Transverse colon (tissue), 4 donors: ENCODE results near the gene RPS6KA2. TPM values are rescaled to one million over a fixed set of nuclear protein-coding genes. Genes with fewer than 3 reads are reported as not detected.

ENCODE experiments used
- DNase-seq: peaks from one replicate; pipeline ENCODE4 v3.0.0-alpha.2; 2019
- H3K27ac ChIP-seq, 4 donors: fragments of 200-600 bp; sonication (generic); 2 replicates each; pipeline ENCODE4 v1.5.1; 2016 to 2018; ENCODE audit warnings: inconsistent platforms in 4 of 4
- H3K27me3 ChIP-seq: fragments of 200-600 bp; sonication (generic); 2 replicates; pipeline ENCODE4 v1.5.1; 2017; ENCODE audit warnings: inconsistent platforms
- H3K36me3 ChIP-seq, 4 donors: fragments of 200-600 bp; sonication (generic); 2 replicates each; pipeline ENCODE4 v1.5.1; 2017 to 2019; ENCODE audit warnings: inconsistent platforms in 4 of 4
- H3K4me1 ChIP-seq, 4 donors: fragments of 200-600 bp; sonication (generic); 2 replicates each; pipeline ENCODE4 v1.5.1; 2017 to 2020; ENCODE audit warnings: inconsistent platforms in 4 of 4
- H3K4me3 ChIP-seq, 4 donors: fragments of 200-600 bp; sonication (generic); 1 replicate in 1 of 4; 2 replicates in 3 of 4; pipeline versions ENCODE4 v1.5.1 to v1.6.1; 2017 to 2019; ENCODE audit warnings: inconsistent platforms in 4 of 4
- H3K9me3 ChIP-seq, 2 donors: fragments of 200-600 bp; sonication (generic); 2 replicates each; pipeline ENCODE4 v1.5.1; 2017 to 2019; ENCODE audit warnings: inconsistent platforms in 2 of 2
- EP300 ChIP-seq: sonication (generic); formaldehyde crosslinking; IDR thresholded peaks from one replicate; pipeline ENCODE4 v1.6.1; 2017; ENCODE audit warnings: antibody characterized with exemption, low read depth
- POLR2A ChIP-seq: fragments of 450-650 bp; IDR thresholded peaks from one replicate; pipeline ENCODE4 v1.6.1; 2016; ENCODE audit warnings: antibody characterized with exemption, mild to moderate bottlenecking, moderate library complexity
- POLR2AphosphoS5 ChIP-seq, 3 donors: sonication (generic); formaldehyde crosslinking; IDR thresholded peaks; one replicate each; pipeline ENCODE4 v1.6.1; 2016; ENCODE audit warnings: antibody characterized with exemption in 3 of 3
- WGBS, 2 donors: methylation state at CpG; one replicate each; pipeline ENCODE4 v1.1.5; 2018; ENCODE audit warnings: low coverage in 1 of 2; 5-methylcytosine and 5-hydroxymethylcytosine counted together
- in situ Hi-C, 4 donors: fragments of 200-750 bp; cut with MboI; loops; one replicate each; pipeline versions ENCODE4 v1.15.0 to v1.15.1; 2017; ENCODE audit warnings: low sequenced_read_pairs in 3 of 4, low pct_ligation_motif_present in 1 of 4, low pct_unique_long_range_greater_than_20kb in 1 of 4
- intact Hi-C: fragments of 100-400 bp; cut with DNase I; formaldehyde crosslinking; loops from one replicate; pipeline ENCODE4 v1.15.1; 2023; ENCODE audit warnings: low total_unique reads
- total RNA-seq, 4 donors: library from RNA; depleted of rRNA; stranded (reverse); fragments of >200 nt; gene quantifications; one replicate each; pipeline ENCODE4 v1.1.0, GENCODE V29; 2016
- TF ChIP-seq, protein P1 (sequence below), 5 experiments: fragments of 200-600 bp in 3 of 5; fragments of 450-650 bp in 2 of 5; sonication (generic) in 3 of 5; IDR thresholded peaks; 1 replicate in 2 of 5; 2 replicates in 3 of 5; pipeline ENCODE4 v1.5.1; 2016 to 2017; ENCODE audit warnings: antibody characterized with exemption in 5 of 5, inconsistent platforms in 3 of 5, mild to moderate bottlenecking in 2 of 5, moderate library complexity in 1 of 5

RPS6KA2 gene
- total RNA-seq, 4 donors from 2014 or later: 9.6 to 41.1 (median 15.4) TPM

DNA sequence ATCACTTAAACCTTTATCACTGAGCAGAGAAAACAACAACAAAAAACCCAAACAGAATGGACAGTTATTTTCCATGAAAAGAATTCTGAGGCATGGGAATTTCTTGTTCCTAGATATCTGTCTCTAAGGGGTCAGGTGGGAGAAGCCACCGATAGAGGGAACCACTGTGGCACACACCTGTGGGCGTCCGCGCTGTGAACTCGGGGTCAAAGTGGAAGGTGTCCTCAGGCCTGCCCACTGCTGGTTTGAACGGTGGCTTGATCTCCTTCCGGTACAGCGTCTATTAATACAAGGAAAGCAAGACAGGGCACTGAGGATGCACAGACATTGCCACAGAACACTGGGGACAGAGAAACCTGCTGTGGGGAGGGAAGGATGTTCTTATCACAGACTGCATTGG, 167.8 kb downstream of the RPS6KA2 start:
- WGBS, 2 donors: 82 to 93% methylated on average over 8 of the region's 8 CpGs
- Histone ChIP-seq H3K4me1 (no peaks in the 10 kb centered on the region), H3K4me3 (no peak overlapping the region), H3K9me3 (no peaks in the 10 kb centered on the region), H3K36me3 (no peaks in the 10 kb centered on the region), H3K27me3 (no peaks in the 10 kb centered on the region), H3K27ac (no peak overlapping the region)
- TF ChIP-seq POLR2A (no peak), EP300 (no peak), POLR2AphosphoS5 (IDR thresholded peaks at IDR 0.05) (no peak)
- TF ChIP-seq, protein P1, sequence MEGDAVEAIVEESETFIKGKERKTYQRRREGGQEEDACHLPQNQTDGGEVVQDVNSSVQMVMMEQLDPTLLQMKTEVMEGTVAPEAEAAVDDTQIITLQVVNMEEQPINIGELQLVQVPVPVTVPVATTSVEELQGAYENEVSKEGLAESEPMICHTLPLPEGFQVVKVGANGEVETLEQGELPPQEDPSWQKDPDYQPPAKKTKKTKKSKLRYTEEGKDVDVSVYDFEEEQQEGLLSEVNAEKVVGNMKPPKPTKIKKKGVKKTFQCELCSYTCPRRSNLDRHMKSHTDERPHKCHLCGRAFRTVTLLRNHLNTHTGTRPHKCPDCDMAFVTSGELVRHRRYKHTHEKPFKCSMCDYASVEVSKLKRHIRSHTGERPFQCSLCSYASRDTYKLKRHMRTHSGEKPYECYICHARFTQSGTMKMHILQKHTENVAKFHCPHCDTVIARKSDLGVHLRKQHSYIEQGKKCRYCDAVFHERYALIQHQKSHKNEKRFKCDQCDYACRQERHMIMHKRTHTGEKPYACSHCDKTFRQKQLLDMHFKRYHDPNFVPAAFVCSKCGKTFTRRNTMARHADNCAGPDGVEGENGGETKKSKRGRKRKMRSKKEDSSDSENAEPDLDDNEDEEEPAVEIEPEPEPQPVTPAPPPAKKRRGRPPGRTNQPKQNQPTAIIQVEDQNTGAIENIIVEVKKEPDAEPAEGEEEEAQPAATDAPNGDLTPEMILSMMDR (IDR thresholded peaks at IDR 0.05): no peak
- intact Hi-C loops: no loop called here
- no peak for DNase-seq
- in situ Hi-C loops: no loop called here

DNA sequence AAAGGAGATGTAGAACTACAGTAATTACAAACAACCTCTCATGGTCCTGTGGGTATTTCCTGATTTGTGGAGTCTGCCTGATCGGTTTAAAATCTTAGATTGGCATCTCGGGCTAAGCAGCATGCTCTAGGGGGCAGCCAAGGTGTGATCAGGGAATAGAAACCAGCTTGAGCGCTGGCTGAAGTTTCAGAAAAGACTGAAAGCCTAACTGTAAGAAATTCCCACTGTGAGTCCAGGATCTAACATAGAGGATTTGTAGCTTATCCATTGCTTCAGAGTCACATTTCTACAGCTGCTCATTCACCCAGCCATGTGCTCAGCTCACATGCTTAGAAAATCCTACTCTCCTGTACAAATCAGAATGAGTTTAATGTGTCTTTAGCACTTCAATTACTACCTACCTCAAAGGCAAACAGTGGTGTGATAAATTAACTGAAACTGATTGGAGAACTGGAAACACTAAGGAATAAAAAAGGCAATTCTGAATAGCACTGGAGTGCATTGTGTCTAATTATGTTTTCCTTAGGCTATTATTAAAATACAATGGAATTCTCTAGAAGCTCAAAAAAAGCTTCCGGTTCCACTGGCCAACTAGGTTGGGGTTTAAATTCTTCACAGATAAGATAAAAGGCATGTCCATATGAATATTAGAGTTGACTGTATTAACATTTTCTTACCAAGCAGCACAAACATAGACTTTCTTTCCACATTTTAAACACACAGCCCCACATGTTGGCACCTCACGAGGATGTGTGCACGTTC, 170.5 kb downstream of the RPS6KA2 start:
- peak; percentile 17 for DNase-seq
- no peaks in the 10 kb centered on the region for H3K9me3 ChIP-seq
- no peaks in the 10 kb centered on the region for H3K4me1 ChIP-seq
- no peak overlapping the region for H3K4me3 ChIP-seq
- H3K27me3 ChIP-seq: no peaks in the 10 kb centered on the region
- intact Hi-C loops: no loop called here
- in situ Hi-C loops: no loop called here
- 59 to 60% methylated on average over 6 of the region's 6 CpGs for WGBS, 2 donors
- H3K27ac ChIP-seq: no peak overlapping the region
- no peaks in the 10 kb centered on the region for H3K36me3 ChIP-seq
- no peak for TF ChIP-seq POLR2A
- TF ChIP-seq, protein P1 (IDR thresholded peaks at IDR 0.05): peak in 1 of 5 experiments; percentile 21

DNA sequence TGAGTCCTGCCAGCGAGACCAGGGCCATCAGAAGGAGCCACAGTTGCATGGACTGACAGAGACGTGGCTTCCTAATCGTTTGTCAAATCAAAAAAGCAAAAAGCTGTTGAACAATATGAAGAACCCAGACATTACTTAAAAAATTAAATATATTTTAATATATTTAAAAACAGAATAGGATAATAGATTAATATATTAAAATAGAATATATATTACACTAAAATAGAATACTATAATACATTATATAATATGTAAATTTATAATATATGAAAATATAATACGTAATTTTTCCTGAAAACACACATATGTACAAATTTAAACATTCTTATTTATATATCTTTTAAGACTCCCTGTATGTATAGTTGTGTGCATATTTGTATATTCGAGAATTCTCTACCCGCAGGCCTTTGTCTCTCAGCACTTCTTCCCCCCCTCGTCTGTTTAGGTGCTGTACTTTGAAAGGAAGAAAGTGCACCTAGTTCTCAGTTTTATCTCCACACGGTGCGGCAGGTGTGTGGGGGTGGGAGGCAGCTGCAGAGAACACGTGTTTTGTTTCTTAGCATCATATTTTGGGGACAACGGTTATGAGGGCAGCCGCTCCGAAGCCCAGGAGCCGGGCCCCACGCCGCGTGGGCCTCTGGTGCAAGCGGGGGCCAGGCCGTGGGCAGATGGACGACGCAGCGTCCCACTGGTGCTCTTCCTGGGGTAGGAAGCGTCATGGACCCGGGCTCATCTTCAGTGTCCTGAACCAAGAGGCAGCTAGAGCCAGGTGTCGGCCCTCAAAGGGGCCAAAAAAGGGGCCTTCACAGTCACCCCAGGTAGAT, 172.1 kb downstream of the RPS6KA2 start:
- no peaks in the 10 kb centered on the region for H3K9me3 ChIP-seq
- H3K27ac ChIP-seq: no peak overlapping the region
- H3K4me1 ChIP-seq: no peaks in the 10 kb centered on the region
- H3K36me3 ChIP-seq: no peaks in the 10 kb centered on the region
- intact Hi-C loops (no loop called here), in situ Hi-C loops (no loop called here)
- no peaks in the 10 kb centered on the region for H3K27me3 ChIP-seq
- 84 to 93% methylated on average over 11 to 22 of the region's 25 CpGs for WGBS, 2 donors
- DNase-seq: no peak
- TF ChIP-seq POLR2AphosphoS5 (IDR thresholded peaks at IDR 0.05) (no peak), EP300 (no peak), POLR2A (no peak)
- TF ChIP-seq, protein P1 (IDR thresholded peaks at IDR 0.05): no peak
- H3K4me3 ChIP-seq: no peak overlapping the region

DNA sequence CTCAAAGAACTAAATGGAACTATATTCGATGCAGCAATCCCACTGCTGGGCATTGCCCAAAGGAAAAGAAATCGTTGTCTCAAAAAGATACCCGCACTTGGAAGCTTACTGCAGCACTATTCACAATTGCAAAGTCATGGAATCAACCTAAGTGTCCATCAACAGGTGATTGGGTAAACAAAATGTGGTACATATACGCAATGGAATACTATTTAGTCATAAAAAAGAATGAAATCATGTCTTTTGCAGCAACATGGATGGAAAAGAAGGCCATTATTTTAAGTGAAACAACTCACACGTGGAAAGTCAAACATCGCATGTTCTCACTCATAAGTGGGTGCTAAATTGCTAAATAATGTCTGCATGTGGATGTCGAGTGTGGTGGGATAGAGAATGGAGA, 173.4 kb downstream of the RPS6KA2 start:
- intact Hi-C loops (no loop called here), in situ Hi-C loops (no loop called here)
- H3K9me3 ChIP-seq: no peaks in the 10 kb centered on the region
- no peaks in the 10 kb centered on the region for H3K4me1 ChIP-seq
- WGBS, 2 donors: 95 to 97% methylated on average over 5 to 7 of the region's 7 CpGs
- H3K27me3 ChIP-seq: no peaks in the 10 kb centered on the region
- no peak for DNase-seq
- no peak overlapping the region for H3K4me3 ChIP-seq
- no peaks in the 10 kb centered on the region for H3K36me3 ChIP-seq
- no peak overlapping the region for H3K27ac ChIP-seq
- TF ChIP-seq POLR2A (no peak), EP300 (no peak), POLR2AphosphoS5 (IDR thresholded peaks at IDR 0.05) (no peak)
- TF ChIP-seq, protein P1 (IDR thresholded peaks at IDR 0.05): no peak
